IPS-11a (cell line): ENCODE measurements around the gene ZXDC.

ENCODE experiments used
- H3K4me3 ChIP-seq: one replicate; pipeline ENCODE4 v1.5.1; 2013; ENCODE audit warnings: low read depth, low read length, control low read depth

The ZXDC gene

DNA sequence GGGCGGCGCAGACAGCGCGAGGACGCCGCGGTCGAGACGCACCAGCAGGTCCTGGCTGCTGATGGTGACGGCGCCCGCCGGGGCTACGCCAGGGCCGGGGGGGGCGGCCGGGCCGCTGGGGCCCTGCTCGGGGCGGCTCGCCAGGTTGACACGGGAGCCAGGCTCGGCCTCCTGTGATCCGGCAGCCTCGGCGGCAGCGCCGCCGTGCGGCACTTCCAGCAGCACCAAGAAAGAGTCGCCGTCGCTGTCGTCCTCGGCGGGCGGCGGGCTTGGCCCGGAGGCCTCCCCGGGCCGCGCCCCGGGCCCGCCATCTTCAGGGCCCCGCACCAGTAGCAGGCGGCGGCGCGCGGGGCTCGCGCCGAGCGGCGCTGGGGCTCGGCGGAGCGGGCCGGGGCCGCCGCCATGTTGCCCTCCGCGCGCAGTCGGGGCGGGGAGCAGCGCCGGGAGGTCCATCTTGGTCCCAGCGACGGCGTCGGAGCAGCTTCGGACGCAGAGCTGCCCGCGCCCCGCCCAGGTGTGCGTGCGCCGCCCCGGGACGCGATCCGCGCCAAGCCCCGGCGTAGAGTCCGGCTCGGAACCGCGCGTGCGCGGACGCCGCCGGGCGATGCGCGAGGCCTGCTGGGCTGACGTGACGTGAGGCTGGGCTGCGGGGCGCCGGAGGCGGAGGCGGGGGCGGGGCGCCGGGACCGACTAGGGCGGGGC, at the start of gene ZXDC:
Gene ZXDC, minus strand, starts transcription at position 479 of the 702 bp plus-strand sequence. Its CDS starts 26 bp downstream, at position 453.
- peak within 1 kb of the TSS; percentile 75 for H3K4me3 ChIP-seq

GRCh38 chr3:126525091-126525852, 49.6 kb upstream of the ZXDC start:
- H3K4me3 ChIP-seq = no peak overlapping the region

DNA sequence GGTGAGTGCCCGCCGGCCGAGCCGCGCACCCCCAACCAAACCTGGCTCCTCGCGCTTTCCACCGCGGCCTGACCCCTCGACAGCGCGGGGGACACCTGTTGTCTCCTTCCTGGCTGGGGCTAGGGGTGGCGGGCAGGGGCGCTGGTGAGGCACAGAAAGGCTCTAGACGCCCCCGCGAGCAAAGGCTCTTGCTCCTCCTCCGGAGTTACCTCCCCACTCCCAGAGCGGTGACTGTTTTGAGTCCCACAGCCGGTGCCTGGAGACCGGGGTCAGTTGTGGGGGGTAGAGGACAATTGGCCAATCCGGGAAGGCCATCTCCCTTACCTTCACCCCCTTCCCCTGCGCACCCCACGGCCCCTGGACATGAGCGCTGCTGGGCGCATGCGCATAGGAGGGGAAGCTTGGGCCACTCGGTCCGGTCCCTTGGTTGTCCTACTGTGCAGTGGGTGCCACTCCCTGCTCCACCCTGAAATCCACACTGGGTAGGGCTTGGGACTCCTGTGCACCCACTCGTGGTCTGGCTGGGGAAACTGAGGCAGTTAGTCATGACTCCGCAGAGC, 48.8 kb upstream of the ZXDC start:
- H3K4me3 ChIP-seq = peak overlapping the region; percentile 39

- H3K4me3 ChIP-seq = peak within 1 kb of the TSS; percentile 39
Measured at GRCh38 chr3:126523745-126524428, 48.2 kb upstream of the ZXDC start, which contains the start of gene CHST13. Gene CHST13, plus strand, starts transcription at chr3:126524155. Its CDS starts 178 bp downstream, at chr3:126524333.

DNA sequence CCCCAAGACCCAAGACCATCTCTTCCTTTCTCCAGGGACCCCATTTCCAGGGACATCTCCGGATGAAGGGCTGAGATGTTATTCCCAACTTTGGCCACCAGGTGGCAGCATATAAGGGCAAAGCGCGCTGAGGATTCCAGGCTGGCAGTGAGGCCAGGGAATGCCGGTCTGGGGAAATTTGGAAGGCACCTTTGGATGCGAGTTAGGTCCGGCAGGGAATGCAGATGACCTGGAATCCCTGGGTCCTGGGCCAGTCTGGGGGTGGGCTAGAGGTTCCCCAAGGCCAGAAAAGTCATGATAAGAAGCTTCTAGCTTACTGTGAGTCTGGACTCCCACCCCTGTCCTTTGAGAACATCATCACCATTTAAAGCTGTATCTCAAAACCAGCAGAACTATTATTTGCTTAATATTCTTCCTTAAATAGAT, 46.7 kb upstream of the ZXDC start:
- H3K4me3 ChIP-seq = no peak overlapping the region

- H3K4me3 ChIP-seq = no peak overlapping the region
Measured at GRCh38 chr3:126521122-126521891, 45.6 kb upstream of the ZXDC start.

DNA sequence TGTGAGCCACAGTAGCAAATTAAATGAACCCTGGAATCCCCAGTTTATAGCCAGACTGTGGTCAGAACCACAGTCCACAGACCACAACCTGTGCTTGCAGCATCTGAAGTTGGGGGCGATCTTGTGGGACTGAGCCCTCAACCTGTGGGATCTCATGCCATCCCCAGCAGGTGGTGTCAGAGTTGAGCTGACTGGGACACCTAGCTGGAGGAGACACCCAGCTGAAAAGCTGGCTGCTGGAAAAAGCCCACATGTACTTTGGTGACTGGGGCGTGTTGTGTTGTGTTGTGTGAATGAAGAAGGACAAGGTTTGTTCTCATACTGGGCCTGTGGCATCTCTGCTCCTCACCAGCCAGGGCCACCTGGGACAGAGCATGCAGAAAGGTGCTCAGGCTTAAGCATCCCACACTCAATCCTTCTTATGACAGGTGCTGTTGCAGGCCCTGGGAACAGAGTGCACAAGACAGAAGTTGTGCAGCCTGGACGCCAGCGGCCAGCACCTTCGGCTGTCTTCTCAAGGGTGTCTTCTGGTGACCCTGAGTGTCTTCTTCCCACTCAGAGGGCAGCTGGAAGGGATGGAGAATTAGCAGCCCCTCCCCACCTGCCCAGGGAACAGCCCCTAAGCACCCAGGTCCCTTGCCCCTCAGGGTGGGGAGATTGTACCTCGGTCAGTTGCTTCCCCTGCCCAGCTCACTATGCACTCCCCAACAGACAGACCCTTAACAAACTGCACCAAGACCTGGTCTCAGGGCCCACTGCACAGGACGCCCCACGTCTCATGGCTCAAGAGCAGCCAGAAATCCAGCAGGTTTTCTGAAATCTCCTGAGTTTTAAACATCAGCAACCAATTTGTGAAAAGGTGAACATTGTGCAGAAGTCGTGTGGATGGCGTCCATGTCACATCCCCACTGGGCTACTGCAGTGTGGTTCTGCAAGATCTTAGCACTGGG, 44.1 kb upstream of the ZXDC start:
- no peak overlapping the region for H3K4me3 ChIP-seq

- H3K4me3 ChIP-seq = no peak overlapping the region
Measured at GRCh38 chr3:126518779-126519177, 43.1 kb upstream of the ZXDC start.

DNA sequence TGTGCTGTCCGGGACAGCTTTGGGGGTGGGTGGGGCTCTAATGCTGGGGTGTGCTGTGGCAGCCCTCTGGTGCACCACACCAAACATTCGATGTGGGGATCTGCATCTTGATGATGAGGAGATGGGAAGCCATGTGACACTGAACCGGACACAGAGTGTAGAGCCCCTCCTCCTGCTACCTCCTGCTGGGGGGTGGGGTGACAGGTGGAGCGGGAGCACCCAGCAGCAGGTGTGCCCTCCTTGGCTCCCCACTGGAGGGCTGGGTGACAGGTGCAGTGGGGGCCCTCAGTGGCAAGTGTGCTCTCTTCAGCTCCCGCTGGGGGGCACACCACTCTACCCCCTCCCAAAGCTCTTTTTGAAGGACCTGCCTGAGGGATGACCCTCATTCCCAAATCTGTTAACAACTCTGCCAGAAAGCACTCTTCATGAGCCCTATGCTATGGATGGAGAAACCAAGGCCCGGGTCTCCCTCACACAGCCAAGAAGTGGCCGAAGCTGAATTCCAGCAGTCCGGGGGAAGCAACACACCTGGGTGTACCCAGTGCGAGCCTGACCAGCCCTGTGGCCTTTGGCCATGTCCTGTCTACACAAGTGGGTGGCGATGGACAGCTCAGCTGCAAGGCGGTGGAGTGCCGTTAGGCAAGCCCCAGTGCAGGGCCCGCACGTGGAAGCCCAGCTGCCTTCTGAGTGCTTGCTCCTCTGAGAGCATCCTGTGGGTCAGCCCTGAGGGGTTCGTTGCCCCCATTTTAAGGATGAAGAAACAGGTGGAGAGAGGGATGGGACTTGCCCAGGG, 42.5 kb upstream of the ZXDC start:
- no peak overlapping the region for H3K4me3 ChIP-seq

DNA sequence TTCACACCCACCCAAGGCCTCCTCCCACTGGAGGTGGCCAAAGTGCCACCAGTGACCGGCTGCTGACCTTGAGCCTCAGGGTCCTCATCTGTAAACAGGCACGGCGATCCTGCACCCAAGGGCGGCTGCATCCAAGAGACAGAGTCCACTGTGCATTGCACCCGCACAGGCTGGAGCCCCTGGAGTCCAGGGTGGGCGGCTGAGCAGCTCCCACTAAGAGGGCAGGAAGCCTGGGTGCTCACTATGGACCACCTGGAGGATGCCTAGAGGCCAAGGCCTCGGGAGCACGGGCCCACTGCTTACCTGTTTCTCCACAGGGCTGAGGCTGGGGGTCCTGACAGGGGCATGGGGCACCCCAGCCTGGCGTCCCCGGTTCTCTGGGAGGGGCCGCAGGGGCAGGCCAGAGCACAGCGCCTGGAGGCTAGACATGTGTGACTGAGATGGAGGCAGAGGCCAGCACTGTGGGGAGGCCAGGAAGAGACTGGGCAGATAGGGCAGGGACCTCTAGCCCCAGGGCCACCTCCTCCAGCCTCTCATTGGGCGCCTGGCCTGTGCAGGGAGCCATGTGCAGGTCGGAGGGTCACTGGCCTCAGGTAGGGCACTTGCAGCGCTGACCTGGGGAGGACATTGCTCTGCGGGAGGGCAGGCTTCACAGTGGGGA, 41.7 kb upstream of the ZXDC start, which contains the start of gene UROC1:
Gene UROC1, minus strand, starts transcription at position 483 of the 661 bp plus-strand sequence. Its CDS starts 54 bp downstream, at position 429.
- no peak within 1 kb of the TSS for H3K4me3 ChIP-seq

DNA sequence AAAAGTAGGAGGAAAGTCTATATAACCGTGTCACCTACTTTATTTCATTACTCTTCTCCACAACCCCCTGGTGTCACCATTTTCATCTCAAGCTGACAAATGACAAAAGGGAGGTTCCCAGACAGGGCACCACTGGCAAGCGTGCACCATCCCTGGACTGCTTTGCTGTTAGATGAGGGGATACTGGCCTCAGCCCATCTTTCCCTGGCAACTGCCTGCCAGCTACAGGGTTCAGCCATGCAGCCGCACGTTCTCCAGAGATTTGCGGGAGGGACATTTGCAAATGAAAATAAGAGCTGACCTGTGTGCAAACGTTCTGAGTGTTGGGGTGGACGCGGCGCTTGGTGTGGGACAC, 41.2 kb upstream of the ZXDC start:
- no peak overlapping the region for H3K4me3 ChIP-seq

- no peak overlapping the region for H3K4me3 ChIP-seq
Measured at GRCh38 chr3:126516152-126516935, 40.7 kb upstream of the ZXDC start.

- H3K4me3 ChIP-seq = no peak overlapping the region
Measured at GRCh38 chr3:126515066-126515706, 39.5 kb upstream of the ZXDC start.

DNA sequence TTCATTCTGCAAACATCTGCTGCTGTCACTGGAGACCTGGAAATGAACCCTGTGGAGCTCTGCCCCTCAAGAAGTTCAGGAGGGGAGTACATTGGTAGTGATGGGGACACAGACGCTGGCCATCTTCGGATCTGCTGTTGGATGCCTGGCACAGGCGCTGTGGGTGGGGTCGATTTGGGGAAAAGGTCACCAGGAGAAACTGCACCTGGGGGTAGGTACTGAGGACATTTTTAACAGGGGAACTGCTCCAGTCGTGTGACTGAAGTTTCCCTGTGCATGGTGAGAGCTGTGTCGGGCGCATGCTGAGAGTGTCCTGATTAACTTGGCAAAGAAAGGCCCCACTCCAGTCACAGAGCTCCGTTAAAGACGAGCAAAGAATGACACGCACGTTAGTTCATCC, 38.5 kb upstream of the ZXDC start:
- no peak overlapping the region for H3K4me3 ChIP-seq

- no peak overlapping the region for H3K4me3 ChIP-seq
Measured at GRCh38 chr3:126512916-126513650, 37.4 kb upstream of the ZXDC start.

GRCh38 chr3:126512026-126512425, 36.3 kb upstream of the ZXDC start:
- H3K4me3 ChIP-seq = no peak overlapping the region
